ENCODE results near the gene PLPPR4. TPM values are rescaled to one million over a fixed set of nuclear protein-coding genes. Genes with fewer than 3 reads are reported as not detected.
A peak's percentile ranks its signal among the peaks of the same experiment; 100 is the strongest.
"Not testable (repeated sequence)": the region's sequence is repeated elsewhere in the genome, so short reads cannot be mapped to it uniquely, and the experiment has no call there.

The PLPPR4 gene
- total and polyA plus RNA-seq, 2 experiments from 2014 or later: 0.99 to 2.3 TPM

DNA sequence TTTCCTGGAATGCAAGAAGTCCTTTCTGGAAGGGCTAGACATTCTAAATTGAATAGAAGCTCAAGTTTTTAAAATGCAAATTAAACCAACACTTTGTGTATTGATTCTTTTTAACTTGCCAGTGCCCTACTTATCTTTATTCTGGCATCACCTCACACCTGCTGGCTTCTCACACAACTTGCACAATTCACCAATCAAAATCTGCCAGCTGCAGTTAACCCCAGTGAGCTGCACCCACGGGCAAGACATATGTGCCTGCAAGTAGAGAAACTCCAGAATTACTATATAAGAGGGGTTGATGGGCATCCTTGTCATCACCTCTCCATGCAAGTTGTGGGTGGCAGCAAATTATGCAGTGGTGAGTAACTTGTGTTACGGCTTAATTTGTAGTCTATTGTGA lies 11.7 kb upstream of the PLPPR4 start (continued):
- TF ChIP-seq REST (IDR thresholded peaks at IDR 0.05; ENCODE audit: unreplicated experiment): no peak

DNA sequence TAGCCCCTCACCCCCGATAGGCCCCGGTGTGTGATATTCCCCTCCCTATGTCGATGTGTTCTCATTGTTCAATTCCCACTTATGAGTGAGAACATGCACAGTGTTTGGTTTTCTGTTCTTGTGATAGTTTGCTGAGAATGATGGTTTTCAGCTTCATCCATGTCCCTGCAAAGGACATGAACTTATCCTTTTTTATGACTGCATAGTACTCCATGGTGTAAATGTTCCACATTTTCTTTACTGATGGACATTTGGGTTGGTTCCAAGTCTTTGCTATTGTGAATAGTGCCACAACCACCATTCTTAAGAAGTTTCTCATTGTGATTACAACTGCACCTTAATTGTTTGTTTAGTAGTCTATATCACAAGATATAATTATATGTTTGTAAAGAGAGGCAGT lies 3.9 kb upstream of the PLPPR4 start:
- not testable (repeated sequence) for H3K27ac Mint-ChIP-seq; H3K27ac ChIP-seq (ENCODE audit: low read depth); H3K4me2 ChIP-seq; H3K36me3 Mint-ChIP-seq (ENCODE audit: low read depth); H3K4me1 ChIP-seq (ENCODE audit: insufficient read depth); H3K79me2 ChIP-seq (replicated peaks; ENCODE audit: insufficient read depth); H3K36me3 ChIP-seq (ENCODE audit: insufficient read depth); H2AFZ ChIP-seq; H3K9me3 Mint-ChIP-seq; H3K4me1 Mint-ChIP-seq; H3K4me3 Mint-ChIP-seq; H3K9me2 ChIP-seq (ENCODE audit: insufficient read depth); H3K4me3 ChIP-seq; H4K20me1 ChIP-seq (replicated peaks; ENCODE audit: insufficient read depth); H3F3A ChIP-seq (replicated peaks; ENCODE audit: low read depth); ATAC-seq; DNase-seq (ENCODE audit: low spot score)
- H3K27me3 Mint-ChIP-seq (ENCODE audit: insufficient read depth, low read depth, poor library complexity): peaks cover 21% of the 10 kb centered on the region
- peaks cover 25% of the 10 kb centered on the region for H3K27me3 ChIP-seq (ENCODE audit: insufficient read depth)

GRCh38 chr1:99265124-99265523 lies 832 bp downstream of the PLPPR4 start:
- Mint-ChIP-seq H3K27ac (no peak overlapping the region), H3K4me3 (peak overlapping the region; percentile 83)
- TF ChIP-seq EZH2phosphoT487 (IDR thresholded peaks at IDR 0.05; ENCODE audit: unreplicated experiment): no peak
- TF ChIP-seq EZH2 (IDR thresholded peaks at IDR 0.05; ENCODE audit: low read depth, unreplicated experiment): no peak
- TF ChIP-seq JUNB (IDR thresholded peaks at IDR 0.05; ENCODE audit: unreplicated experiment): no peak
- TF ChIP-seq, protein P1, sequence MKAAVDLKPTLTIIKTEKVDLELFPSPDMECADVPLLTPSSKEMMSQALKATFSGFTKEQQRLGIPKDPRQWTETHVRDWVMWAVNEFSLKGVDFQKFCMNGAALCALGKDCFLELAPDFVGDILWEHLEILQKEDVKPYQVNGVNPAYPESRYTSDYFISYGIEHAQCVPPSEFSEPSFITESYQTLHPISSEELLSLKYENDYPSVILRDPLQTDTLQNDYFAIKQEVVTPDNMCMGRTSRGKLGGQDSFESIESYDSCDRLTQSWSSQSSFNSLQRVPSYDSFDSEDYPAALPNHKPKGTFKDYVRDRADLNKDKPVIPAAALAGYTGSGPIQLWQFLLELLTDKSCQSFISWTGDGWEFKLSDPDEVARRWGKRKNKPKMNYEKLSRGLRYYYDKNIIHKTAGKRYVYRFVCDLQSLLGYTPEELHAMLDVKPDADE (IDR thresholded peaks at IDR 0.05): no peak
- no peak for TF ChIP-seq REST (IDR thresholded peaks at IDR 0.05; ENCODE audit: unreplicated experiment)
- no peak for TF ChIP-seq NANOG (IDR thresholded peaks at IDR 0.05; ENCODE audit: borderline replicate concordance)
- no peak for TF ChIP-seq POLR2AphosphoS5 (IDR thresholded peaks at IDR 0.05; ENCODE audit: low read depth)
- no peak for TF ChIP-seq ZNF331 (CRISPR knock-in tag; IDR thresholded peaks at IDR 0.05; ENCODE audit: low read depth)
- no peak for TF ChIP-seq STAT1 (IDR thresholded peaks at IDR 0.05; ENCODE audit: unreplicated experiment)
- TF ChIP-seq, protein P2, sequence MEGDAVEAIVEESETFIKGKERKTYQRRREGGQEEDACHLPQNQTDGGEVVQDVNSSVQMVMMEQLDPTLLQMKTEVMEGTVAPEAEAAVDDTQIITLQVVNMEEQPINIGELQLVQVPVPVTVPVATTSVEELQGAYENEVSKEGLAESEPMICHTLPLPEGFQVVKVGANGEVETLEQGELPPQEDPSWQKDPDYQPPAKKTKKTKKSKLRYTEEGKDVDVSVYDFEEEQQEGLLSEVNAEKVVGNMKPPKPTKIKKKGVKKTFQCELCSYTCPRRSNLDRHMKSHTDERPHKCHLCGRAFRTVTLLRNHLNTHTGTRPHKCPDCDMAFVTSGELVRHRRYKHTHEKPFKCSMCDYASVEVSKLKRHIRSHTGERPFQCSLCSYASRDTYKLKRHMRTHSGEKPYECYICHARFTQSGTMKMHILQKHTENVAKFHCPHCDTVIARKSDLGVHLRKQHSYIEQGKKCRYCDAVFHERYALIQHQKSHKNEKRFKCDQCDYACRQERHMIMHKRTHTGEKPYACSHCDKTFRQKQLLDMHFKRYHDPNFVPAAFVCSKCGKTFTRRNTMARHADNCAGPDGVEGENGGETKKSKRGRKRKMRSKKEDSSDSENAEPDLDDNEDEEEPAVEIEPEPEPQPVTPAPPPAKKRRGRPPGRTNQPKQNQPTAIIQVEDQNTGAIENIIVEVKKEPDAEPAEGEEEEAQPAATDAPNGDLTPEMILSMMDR (conservative IDR thresholded peaks at IDR 0.05; ENCODE audit: low read depth in 2 of 2): no peak
- no peak for TF ChIP-seq ZNF114 (CRISPR knock-in tag; IDR thresholded peaks at IDR 0.05)
- TF ChIP-seq CREB1 (CRISPR knock-in tag; IDR thresholded peaks at IDR 0.05; ENCODE audit: low read depth): no peak

More at GRCh38 chr1:99265124-99265523, 832 bp downstream of the PLPPR4 start:
- Mint-ChIP-seq H3K4me1 (no peaks in the 10 kb centered on the region), H3K27me3 (ENCODE audit: insufficient read depth, low read depth, poor library complexity) (peaks cover 21% of the 10 kb centered on the region), H3K9me3 (no peaks in the 10 kb centered on the region; the same call in 2 of the 3 replicates), H3K36me3 (ENCODE audit: low read depth) (no peaks in the 10 kb centered on the region)
- no peaks in the 10 kb centered on the region for H3K36me3 ChIP-seq (ENCODE audit: insufficient read depth)
- DNase-seq (ENCODE audit: low spot score) (no peak), ATAC-seq (no peak)
- H3K4me3 ChIP-seq: peak overlapping the region; percentile 58
- H3F3A ChIP-seq (replicated peaks; ENCODE audit: low read depth): no peaks in the 10 kb centered on the region
- no peak overlapping the region for H3K27ac ChIP-seq (ENCODE audit: low read depth)
- 0 out of 2 replicates have a peak, but pooled peaks cover 5% of the 10 kb centered on the region for H3K4me1 ChIP-seq (ENCODE audit: insufficient read depth)
- peak overlapping the region; percentile 100 for H2AFZ ChIP-seq
- H3K4me2 ChIP-seq: peak overlapping the region; percentile 91
- H4K20me1 ChIP-seq (replicated peaks; ENCODE audit: insufficient read depth): no peaks in the 10 kb centered on the region
- H3K79me2 ChIP-seq (replicated peaks; ENCODE audit: insufficient read depth): no peaks in the 10 kb centered on the region
- H3K27me3 ChIP-seq (ENCODE audit: insufficient read depth): peaks cover 28% of the 10 kb centered on the region
- no peaks in the 10 kb centered on the region for H3K9me2 ChIP-seq (ENCODE audit: insufficient read depth)

Data from GM23338 (cell line).